Suppressor macrophage (primary cell): ENCODE results near the gene SLC26A8.
"Not testable (repeated sequence)": the region's sequence is repeated elsewhere in the genome, so short reads cannot be mapped to it uniquely, and the experiment has no call there.

ENCODE experiments used
- DNase-seq, 4 experiments: peaks; one replicate each; pipeline ENCODE4 v3.0.0-alpha.2; 2020 to 2022

SLC26A8 gene

DNA sequence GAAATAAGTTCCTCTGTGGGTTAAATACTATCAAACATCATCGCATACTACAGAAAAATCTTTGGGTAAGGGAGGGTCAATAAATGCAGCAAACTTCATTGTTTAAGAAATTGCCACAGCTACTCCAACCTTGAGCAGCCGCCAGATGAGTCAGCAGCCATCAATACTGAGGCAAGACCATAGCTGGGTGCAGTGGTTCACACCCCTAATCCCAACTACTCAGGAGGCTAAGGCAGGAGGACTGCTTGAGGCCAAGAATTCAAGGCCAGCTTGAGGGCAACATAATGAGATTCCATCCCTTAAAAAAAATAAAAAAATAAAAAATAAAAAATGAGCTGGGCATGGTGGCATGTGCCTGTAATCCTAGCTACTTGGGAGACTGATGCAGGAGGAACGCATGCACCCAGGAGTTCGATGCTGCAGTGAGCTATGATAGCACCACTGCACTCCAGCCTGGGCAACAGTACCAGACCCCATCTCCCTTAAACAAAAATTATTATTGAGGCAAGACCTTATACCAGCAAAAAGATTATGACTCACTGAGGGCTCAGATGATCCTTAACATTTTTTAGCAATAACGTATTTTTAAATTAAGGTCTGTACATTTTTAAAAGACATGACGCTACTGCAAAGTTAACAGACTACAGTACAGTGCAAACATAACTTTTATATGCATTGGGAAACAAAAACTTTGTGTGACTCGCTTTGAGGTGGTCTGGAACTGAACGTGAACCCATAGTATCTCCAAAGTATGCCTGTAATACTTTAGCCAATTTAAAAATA, 112.4 kb downstream of the SLC26A8 start:
- no peak for DNase-seq

DNA sequence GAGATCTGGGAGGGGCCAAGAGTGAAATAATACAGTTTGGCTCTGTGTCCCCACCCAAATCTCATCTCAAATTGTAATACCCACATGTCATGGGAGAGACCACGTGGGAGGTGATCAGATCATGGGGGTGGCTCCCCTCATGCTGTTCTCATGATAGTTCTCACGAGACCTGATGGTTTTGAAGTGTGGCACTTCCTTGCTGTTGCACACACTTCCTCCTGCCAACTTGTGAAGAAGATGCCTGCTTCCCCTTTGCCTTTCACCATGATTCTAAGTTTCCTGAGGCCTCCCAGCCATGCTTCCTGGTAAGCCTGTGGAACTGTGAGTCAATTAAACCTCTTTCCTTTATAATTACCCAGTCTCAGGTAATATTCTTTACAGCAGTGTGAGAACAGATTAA, 114.9 kb downstream of the SLC26A8 start:
- peak; percentile 3 to 51 (median 43) for DNase-seq

DNA sequence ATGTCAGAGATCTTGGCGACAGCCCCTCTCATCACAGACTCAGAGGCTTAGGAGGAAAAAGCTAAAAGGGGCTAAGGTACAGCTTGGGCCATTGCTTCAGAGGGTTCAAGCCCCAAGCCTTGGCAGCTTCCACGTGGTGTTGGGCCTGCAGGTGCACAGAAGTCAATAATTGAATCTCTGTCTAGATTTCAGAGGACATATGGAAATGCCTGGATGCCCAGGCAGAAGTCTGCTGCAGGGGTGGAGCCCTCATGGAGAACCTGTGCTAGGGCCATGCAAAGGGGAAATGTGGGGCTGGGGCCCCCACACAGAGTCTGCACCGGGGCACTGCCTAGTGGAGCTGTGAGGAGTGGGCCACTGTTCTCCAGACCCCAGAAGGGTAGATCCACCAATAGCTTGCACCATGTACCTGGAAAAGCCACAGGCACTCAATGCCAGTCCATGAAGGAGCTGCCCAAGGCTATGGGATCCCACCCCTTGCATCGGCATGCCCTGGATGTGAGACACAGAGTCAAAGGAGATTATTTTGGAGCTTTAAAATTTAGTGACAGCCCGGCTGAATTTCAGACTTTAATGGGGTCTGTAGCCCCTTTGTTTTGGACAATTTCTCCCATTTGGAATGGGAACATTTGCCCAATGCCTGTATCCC, 115.6 kb downstream of the SLC26A8 start:
- DNase-seq: not testable (repeated sequence)

DNA sequence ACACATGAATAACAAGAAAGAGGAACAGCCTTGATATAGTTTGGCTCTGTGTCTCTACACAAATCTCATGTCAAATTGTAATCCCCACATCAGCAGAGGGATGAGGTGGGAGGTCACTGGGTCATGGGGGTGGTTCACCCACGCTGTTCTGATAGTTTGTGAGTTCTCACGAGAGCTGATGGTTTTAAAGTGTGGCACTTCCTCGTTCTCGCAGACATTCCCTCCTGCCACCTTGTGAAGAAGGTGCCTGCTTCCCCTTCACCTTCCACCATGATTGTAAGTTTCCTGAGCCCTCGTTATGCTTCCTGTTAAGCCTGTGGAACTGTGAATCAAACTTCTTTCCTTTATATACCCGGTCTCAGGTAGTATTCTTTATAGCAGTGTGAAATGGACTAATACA, 116.7 kb downstream of the SLC26A8 start:
- DNase-seq: peak in 2 of 4 experiments; percentile 3 to 8

DNA sequence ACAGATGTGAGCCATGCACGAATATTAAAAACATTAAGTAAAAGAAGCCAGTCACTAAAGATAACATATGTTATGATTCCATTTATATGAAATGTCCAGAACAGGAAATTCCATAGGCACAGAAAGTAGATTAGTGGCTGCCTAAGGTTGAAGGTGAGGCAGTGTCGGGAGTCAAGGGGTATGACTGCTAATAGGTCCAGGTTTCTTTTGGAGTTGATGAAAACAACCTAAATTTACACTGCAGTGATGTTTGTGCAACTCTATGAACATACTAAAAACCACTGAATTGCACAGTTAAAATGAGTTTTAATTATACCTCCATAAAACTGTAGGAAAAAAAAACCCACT, 118.0 kb downstream of the SLC26A8 start:
- DNase-seq: no peak

DNA sequence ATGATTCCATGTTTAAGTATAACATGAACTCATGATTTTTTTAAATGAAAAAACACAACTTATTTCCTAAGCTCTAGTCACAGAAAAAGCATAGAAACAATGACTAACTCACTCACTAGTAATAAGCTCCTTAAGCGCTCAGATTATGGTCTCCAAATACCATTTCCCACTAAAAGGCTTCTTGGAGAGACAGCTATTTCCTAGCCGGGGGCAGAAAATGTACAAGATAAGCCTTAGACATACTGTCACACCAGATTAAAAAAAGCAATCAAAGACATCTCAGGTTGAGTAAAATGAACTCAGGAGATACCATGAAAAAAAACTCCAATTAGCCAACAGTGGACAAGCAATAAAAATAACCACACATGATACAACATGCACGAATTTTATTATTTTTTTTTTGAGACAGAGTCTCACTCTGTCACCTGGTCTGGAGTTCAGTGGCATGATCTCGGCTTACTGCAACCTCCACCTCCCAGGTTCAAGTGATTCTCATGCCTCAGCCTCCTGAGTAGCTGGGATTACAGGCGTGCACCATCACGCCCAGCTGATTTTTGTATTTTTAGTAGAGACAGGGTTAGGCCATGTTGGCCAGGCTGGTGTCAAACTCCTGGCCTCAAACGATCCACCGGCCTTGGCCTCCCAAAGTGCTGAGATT, 118.5 kb downstream of the SLC26A8 start:
- DNase-seq: no peak

DNA sequence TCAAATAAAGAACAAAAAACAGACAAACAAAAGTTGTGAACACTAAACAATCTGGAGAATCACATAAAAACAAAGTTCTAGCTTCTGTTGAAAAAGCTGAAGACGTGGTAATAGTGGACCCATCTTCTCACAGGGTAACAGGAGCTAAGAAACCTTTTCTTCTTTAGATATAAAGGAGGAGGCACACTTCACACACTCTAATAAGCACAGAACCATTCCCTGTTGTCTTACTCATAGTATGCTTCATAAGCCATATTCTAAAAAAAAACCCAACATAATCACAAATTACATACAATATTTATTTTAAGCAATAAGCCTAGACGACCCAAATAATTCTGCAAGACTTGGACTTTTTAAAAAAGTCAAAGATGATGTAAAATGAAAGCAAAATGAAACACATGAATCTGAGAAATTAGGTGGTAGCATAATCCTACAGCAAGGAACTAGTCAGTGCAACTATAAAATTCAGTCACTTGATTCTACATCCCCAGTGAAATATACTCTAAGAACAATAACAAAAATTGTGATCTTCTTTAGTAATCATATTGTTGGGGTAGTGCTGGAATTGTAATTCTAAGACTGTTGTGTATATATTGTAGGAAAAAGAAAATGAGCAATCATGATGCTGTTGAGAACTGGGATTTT, 119.2 kb downstream of the SLC26A8 start:
- no peak for DNase-seq

DNA sequence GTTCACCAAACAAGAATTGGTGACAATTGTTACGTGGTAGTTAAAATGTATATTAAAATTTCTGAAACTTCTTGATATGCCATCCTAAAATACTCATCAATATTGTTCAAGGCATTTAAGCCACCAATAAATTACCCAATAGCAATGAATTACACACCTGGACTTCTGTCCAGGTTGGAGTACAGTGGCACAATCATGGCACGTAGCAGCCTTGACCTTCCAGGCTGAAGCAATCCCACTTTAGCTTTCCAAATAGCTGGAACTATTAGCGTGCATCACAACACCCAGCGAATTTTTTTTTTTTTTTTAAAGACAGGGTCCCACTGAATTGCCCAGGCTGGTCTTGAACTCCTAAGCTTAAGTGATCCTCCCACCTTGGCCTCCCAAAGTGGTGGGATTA, 120.8 kb downstream of the SLC26A8 start:
- no peak for DNase-seq

DNA sequence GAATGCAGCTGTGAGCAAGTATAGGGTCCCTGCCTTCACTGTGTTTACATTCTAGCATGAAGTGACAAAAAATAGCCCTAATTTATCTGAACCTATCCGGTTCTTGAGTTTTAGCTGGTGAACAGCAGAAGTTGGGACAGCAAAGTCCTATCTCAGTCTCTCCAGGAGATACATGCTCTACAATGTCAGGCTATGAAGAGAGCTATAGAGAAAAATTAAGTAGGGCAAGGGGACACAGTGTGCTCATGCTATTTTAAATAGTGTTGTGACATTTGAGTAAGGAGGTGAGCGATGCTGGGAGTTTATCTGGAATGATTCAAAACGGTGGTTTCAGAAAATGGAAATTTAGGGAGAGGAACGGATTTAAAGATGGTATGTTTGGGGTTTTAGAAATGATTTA, 124.0 kb downstream of the SLC26A8 start:
- DNase-seq: no peak

DNA sequence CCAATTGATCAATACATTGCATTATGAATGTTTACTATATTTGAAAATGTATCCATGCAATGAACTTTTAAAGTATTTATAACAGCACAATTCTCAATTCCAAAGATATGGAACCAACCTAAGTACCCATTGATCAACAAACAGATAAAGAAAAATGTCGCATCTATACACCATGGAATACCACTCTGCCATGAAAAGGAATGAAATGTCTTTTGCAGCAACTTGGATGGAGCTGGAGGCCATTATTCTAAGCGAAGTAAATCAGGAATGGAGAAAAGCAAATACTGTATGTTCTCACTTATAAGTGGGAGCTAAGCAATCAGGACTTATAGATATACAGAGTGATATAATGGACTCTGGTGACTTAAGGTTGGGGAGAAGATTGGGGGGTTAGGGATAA, 126.4 kb downstream of the SLC26A8 start:
- DNase-seq: no peak

DNA sequence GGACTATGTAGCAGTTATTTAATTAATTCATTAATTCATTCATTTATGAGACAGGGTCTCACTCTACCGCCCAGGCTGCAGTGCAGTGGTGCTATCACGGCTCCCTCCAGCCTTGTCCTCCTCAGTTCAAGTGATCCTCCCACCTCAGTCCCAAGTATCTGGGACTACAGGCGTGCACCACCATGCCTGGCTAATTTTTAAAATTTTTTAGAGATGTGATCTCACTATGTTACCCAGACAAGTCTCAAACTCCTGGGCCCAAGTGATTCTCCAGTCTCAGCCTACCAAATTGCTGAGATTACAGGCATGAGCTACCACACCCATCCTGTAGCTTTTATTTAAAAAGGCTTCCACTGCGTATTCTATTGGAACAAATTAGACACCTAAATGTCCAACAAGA, 127.0 kb downstream of the SLC26A8 start:
- DNase-seq: no peak

DNA sequence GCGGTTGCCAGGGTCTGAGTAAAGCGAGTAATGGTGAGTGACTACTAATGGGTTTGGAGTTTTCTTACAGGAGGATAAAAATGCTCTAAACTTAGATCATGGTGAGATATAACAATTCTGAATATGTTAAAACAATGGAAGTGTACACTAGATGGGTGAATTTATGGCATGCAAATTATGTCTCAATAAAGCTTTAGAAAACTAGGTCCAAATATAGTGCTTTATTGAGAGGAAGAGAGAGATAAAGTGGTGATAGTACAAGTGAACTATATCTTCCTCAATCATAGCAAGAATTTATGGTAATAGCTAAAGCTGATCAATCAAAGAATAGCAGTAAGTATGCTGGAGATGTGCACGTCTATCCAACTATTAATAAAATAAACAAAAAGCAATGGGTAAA, 127.4 kb downstream of the SLC26A8 start:
- no peak for DNase-seq

DNA sequence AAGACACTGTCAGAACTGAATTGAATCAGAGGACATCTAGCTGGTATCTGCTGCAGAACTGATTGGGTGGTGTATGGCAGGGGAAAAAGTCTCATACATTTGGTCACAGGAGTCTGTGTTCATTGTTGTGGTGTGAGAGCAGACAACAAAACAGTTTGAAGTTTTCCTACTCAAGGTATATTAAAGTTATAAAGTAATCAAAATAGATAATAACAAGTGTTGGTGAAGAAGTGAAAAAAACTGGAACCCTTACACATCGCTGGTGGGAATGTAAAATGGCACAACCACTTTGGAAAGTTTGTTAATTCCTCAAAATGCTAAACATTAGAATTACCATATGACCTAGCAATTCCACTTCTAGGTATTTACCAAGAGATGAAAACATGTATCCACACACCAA, 128.2 kb downstream of the SLC26A8 start:
- no peak for DNase-seq

DNA sequence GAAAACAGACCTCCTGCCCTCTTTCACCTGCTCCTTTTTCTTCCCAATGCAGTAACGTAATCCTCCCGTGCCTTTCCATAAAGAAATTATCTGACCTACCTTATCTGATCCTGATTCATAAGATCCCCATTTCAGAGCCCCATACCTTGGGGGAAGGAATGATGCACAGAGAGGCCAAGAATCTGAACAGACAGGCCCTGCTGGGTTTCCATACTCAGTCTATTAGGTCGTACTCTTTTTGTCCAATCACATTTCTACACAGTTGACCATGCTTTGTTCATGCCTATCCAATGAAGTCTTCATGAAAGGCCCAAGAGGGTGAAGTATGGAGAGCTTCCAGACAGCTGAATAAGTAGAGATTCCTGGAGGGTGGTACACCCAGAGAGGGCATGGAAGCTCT, 128.9 kb downstream of the SLC26A8 start:
- DNase-seq: no peak

DNA sequence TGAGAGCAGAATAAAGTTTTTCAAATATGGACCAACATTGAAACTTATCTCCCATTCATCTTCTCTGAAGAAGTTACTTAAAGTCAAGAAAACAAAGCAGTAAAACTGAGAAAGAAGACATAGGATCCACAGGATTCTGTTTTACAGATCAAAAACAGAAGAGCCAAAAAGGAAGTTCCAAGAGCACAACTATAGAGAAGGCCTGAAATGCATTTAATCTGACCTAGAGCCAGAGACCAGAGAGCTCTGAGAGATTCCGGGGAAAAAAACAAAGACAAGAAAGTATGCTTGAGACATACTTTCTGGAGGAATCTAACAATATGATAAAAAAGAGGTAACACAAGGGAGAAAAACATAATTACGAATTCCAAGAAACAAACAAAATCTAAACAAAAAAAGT, 129.7 kb downstream of the SLC26A8 start:
- DNase-seq: peak in 1 of 4 experiments; percentile 12
